ENCODE results near the gene SPEM2.

DNA sequence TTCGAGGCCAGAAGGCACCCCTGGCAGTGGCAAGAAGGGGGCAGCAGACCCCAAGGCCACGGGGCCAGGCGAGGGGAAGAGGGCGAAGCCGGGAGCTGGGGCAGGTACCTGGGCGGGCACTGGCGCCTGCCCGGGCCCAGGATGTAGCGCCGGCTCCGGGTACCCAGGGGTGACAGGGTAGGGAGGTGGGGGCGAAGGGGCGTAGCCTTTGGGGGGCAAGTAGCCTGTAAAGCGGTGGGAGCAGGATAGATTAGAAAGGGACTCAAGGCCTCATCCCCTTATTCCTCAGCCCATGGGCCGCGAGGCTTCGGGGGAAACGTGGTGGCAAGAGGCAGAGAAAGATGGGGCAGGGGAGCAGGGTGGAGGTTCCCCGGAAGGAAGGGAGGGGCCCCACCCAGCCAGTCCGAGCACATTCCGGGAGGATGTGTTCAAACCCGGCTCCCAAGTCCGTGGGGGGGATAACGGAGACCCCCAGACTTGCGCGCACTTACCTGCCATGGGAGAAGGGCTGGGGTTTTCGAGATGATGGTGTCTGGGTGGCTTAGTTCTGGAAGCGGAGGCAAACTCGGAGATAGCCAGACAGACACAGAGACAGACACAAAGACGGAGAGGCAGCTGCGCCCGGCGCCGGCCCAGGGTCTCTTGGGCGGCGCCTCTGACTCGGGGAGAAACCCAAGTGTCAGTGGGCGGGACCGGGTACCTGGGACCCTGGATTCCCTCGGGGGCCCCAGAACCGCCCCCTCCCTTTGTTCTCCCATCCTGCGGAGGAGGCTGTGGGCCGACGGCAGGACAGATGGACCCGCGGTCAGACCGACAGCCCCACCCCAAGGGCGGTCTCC lies 31.6 kb upstream of the SPEM2 start:
- TF ChIP-seq GATA3 (IDR thresholded peaks at IDR 0.05; ENCODE audit: low read depth, low read length) (no peak), GATA2 (IDR thresholded peaks at IDR 0.05; ENCODE audit: low read depth, low read length) (no peak)
